Adrenal gland (tissue), 12 donors: ENCODE measurements around the gene SCAMP2. TPM values are rescaled to one million over a fixed set of nuclear protein-coding genes. Genes with fewer than 3 reads are reported as not detected.
A peak's percentile ranks its signal among the peaks of the same experiment; 100 is the strongest.

Experiments used
- DNase-seq, 7 donors: peaks; one replicate each; pipeline ENCODE4 v3.0.0-alpha.2; 2019 to 2020
- H3K27ac ChIP-seq, 5 donors: fragments of 200-600 bp; sonication (generic) in 4 of 5; 1 replicate in 3 of 5; 2 replicates in 2 of 5; pipeline versions ENCODE4 v1.5.1 to v1.8.0; 2016 to 2020; ENCODE audit warnings: mild to moderate bottlenecking in 1 of 5
- H3K27me3 ChIP-seq: fragments of 200-600 bp; 2 replicates; pipeline ENCODE4 v1.8.0; 2021
- H3K36me3 ChIP-seq, 2 donors: fragments of 200-600 bp; replicated peaks in 1 of 2; 1 replicate in 1 of 2; 2 replicates in 1 of 2; pipeline versions ENCODE4 v1.5.1 to v1.8.0; 2018 to 2022
- H3K4me1 ChIP-seq, 2 donors: fragments of 200-600 bp; replicated peaks in 1 of 2; 1 replicate in 1 of 2; 2 replicates in 1 of 2; pipeline versions ENCODE4 v1.5.1 to v1.8.0; 2018 to 2021
- H3K4me3 ChIP-seq, 4 donors: fragments of 200-600 bp; sonication (generic) in 3 of 4; one replicate each; pipeline ENCODE4 v1.5.1; 2016 to 2018
- H3K9me3 ChIP-seq, 3 donors: fragments of 200-600 bp; sonication (generic) in 1 of 3; replicated peaks in 1 of 3; 1 replicate in 2 of 3; 2 replicates in 1 of 3; pipeline versions ENCODE4 v1.5.1 to v1.8.0; 2016 to 2021
- CTCF ChIP-seq, 6 experiments: fragments of 450-650 bp in 4 of 6; fragments of 200-600 bp in 2 of 6; sonication (generic) in 1 of 6; IDR thresholded peaks; 1 replicate in 5 of 6; 2 replicates in 1 of 6; pipeline versions ENCODE4 v1.5.1 to v1.8.0; 2016 to 2021; ENCODE audit warnings: antibody characterized with exemption in 6 of 6, mild to moderate bottlenecking in 2 of 6, moderate library complexity in 1 of 6
- POLR2A ChIP-seq, 2 donors: fragments of 450-650 bp; IDR thresholded peaks; one replicate each; pipeline ENCODE4 v1.6.1; 2017; ENCODE audit warnings: antibody characterized with exemption in 2 of 2, mild to moderate bottlenecking in 2 of 2, moderate library complexity in 1 of 2
- WGBS, 4 donors: extraction: QIAGEN DNeasy Blood & Tissue Kit in 2 of 4; methylation state at CpG; one replicate each; pipeline versions ENCODE4 v1.1.5 to v1.1.7; 2013 to 2017; 5-methylcytosine and 5-hydroxymethylcytosine counted together
- intact Hi-C, 2 donors: fragments of 100-400 bp; cut with DNase I; formaldehyde crosslinking; loops; one replicate each; pipeline versions ENCODE4 v1.14.1 to v1.15.0; 2022 to 2023
- polyA plus RNA-seq, 3 donors: library from polyadenylated mRNA; stranded (reverse); fragments of 200-250 nt in 2 of 3; fragments of 350-450 nt in 1 of 3; fragmentation: Illumina TruSeq in 1 of 3; extraction: RNeasy Lipid Tissue Mini Kit (QIAGEN cat#74804) in 1 of 3; gene quantifications; one replicate each; pipeline ENCODE4 v1.2.3, GENCODE V29; 2013 to 2014
- total RNA-seq, 9 donors: library from RNA; depleted of rRNA in 4 of 9; stranded (reverse); fragments of >200 nt in 4 of 9; fragments of 120-200 nt in 1 of 9; fragmentation: NEBNext Ultra II Directional in 1 of 9; extraction: Animal tissue kit (Norgen Biotek cat#: 25700) in 1 of 9; gene quantifications; one replicate each; pipeline versions ENCODE4 v1.1.0 to v1.2.4, GENCODE V29; 2013 to 2023
- donor health status: healthy with polysubstance abuse.
- donor health status: Bipolar disorder and iron deficiency.
- donor health status: DM: yes; HTN: yes; CAD: no.
- donor health status: DM: no; HTN: no; CAD: no.
- donor health status: DM: no; HTN: no; CAD: no.
- donor health status: DM: yes; HTN: yes; CAD: no.

SCAMP2 gene
- total and polyA plus RNA-seq, 12 donors: 29.5 to 185 (median 98.7) TPM

- Histone ChIP-seq H3K36me3 (no peaks in the 10 kb centered on the region), H3K4me3 (no peak overlapping the region), H3K27ac (peak overlapping the region; percentile 20 to 91 (median 66)), H3K9me3 (no peaks in the 10 kb centered on the region), H3K27me3 (no peaks in the 10 kb centered on the region), H3K4me1 (peaks cover 30 to 48% of the 10 kb centered on the region in 2 donors)
- WGBS, 4 donors: 7 to 22% (median 9%) methylated on average over 5 to 9 of the region's 9 CpGs
- TF ChIP-seq POLR2A (IDR thresholded peaks at IDR 0.05) (peak in 1 of 2 donors; percentile 67), CTCF (IDR thresholded peaks at IDR 0.05) (peak in 5 of 6 experiments; percentile 28 to 50 (median 37))
- intact Hi-C loops: no loop called here
- peak; percentile 82 to 95 (median 93) for DNase-seq
These were observed 55.8 kb downstream of the SCAMP2 start for GRCh38 chr15:74817370-74817737.

- Histone ChIP-seq H3K36me3 (no peaks in the 10 kb centered on the region), H3K27me3 (no peaks in the 10 kb centered on the region), H3K4me3 (no peak overlapping the region), H3K27ac (peak overlapping the region; percentile 20 to 91 (median 66)), H3K4me1 (peaks cover 30 to 48% of the 10 kb centered on the region in 2 donors), H3K9me3 (no peaks in the 10 kb centered on the region)
- TF ChIP-seq CTCF (IDR thresholded peaks at IDR 0.05): no peak
- no peak for TF ChIP-seq POLR2A (IDR thresholded peaks at IDR 0.05)
- peak in 1 of 7 donors; percentile 27 for DNase-seq
- 49 to 54% (median 50%) methylated on average over 10 to 19 of the region's 19 CpGs for WGBS, 4 donors
- intact Hi-C loops: no loop called here
These were observed 56.4 kb downstream of the SCAMP2 start for GRCh38 chr15:74816624-74817369.

- intact Hi-C loops: no loop called here
- Histone ChIP-seq H3K9me3 (no peaks in the 10 kb centered on the region), H3K4me1 (peaks cover 30 to 48% of the 10 kb centered on the region in 2 donors), H3K27ac (peak overlapping the region; percentile 17 to 91 (median 56)), H3K27me3 (no peaks in the 10 kb centered on the region), H3K36me3 (no peaks in the 10 kb centered on the region), H3K4me3 (no peak overlapping the region)
- 52 to 77% (median 71%) methylated on average over 5 to 15 of the region's 15 CpGs for WGBS, 4 donors
- DNase-seq: peak in 6 of 7 donors; percentile 38 to 62 (median 60)
- TF ChIP-seq POLR2A (IDR thresholded peaks at IDR 0.05) (no peak), CTCF (IDR thresholded peaks at IDR 0.05) (no peak)
These were observed 57.2 kb downstream of the SCAMP2 start for GRCh38 chr15:74815961-74816360.

- peaks cover 30 to 48% of the 10 kb centered on the region in 2 donors for H3K4me1 ChIP-seq
- H3K36me3 ChIP-seq: no peaks in the 10 kb centered on the region
- peak overlapping the region; percentile 17 to 91 (median 56) for H3K27ac ChIP-seq
- peak in 1 of 2 donors; percentile 19 for TF ChIP-seq POLR2A (IDR thresholded peaks at IDR 0.05)
- TF ChIP-seq CTCF (IDR thresholded peaks at IDR 0.05): no peak
- no peak overlapping the region for H3K4me3 ChIP-seq
- H3K9me3 ChIP-seq: no peaks in the 10 kb centered on the region
- intact Hi-C loops: no loop called here
- H3K27me3 ChIP-seq: no peaks in the 10 kb centered on the region
- WGBS, 4 donors: 51 to 62% (median 56%) methylated on average over 10 of the region's 10 CpGs
- DNase-seq: peak; percentile 82 to 88 (median 85)
These were observed 57.8 kb downstream of the SCAMP2 start for GRCh38 chr15:74815121-74815934.
